H1 (cell line): ENCODE measurements around the gene NAV2.

Experiments
- BRCA1 ChIP-seq: IDR thresholded peaks from 2 replicates; pipeline ENCODE4 v1.6.1; 2012; ENCODE audit warnings: low read depth, low read length, improper control_type of control experiment
- CTCF ChIP-seq, 3 experiments: IDR thresholded peaks; 1 replicate in 2 of 3; 2 replicates in 1 of 3; pipeline versions ENCODE4 v1.5.1 to v1.6.1; 2011; ENCODE audit warnings: low read length in 3 of 3, mild to moderate bottlenecking in 3 of 3, inconsistent platforms in 2 of 3, low read depth in 1 of 3, moderate library complexity in 1 of 3; ENCODE audit not compliant: insufficient read depth in 1 of 3; ENCODE audit errors: control extremely low read depth in 1 of 3
- EP300 ChIP-seq, 2 experiments: IDR thresholded peaks; 1 replicate in 1 of 2; 2 replicates in 1 of 2; pipeline ENCODE4 v1.6.1; 2011 to 2012; ENCODE audit warnings: low read depth in 2 of 2, low read length in 2 of 2, mild to moderate bottlenecking in 2 of 2, borderline replicate concordance in 1 of 2, inconsistent platforms in 1 of 2, moderate library complexity in 1 of 2
- EZH2 ChIP-seq: fragments of 200-600 bp; sonication (generic); IDR thresholded peaks from 2 replicates; pipeline ENCODE4 v1.7.1; 2012; ENCODE audit warnings: low read depth, mild to moderate bottlenecking, moderate library complexity, low read length, inconsistent platforms; ENCODE audit not compliant: severe bottlenecking
- HDAC6 ChIP-seq: IDR thresholded peaks from one replicate; pipeline ENCODE4 v1.7.1; 2012; ENCODE audit warnings: low read depth, mild to moderate bottlenecking, inconsistent platforms, low read length, moderate library complexity
- MAX ChIP-seq: IDR thresholded peaks from 2 replicates; pipeline ENCODE4 v1.6.1; 2012; ENCODE audit warnings: inconsistent platforms
- POLR2A ChIP-seq, 2 experiments: IDR thresholded peaks; 1 replicate in 1 of 2; 2 replicates in 1 of 2; pipeline ENCODE4 v1.6.1; 2011; ENCODE audit warnings: low read depth in 2 of 2, low read length in 2 of 2, mild to moderate bottlenecking in 2 of 2; ENCODE audit errors: control extremely low read depth in 1 of 2
- RFX5 ChIP-seq: IDR thresholded peaks from 2 replicates; pipeline ENCODE4 v1.6.1; 2011; ENCODE audit warnings: low read depth, low read length, improper control_type of control experiment, borderline replicate concordance
- SRF ChIP-seq: IDR thresholded peaks from 2 replicates; pipeline ENCODE4 v1.6.1; 2011; ENCODE audit warnings: mild to moderate bottlenecking, low read depth, low read length, moderate library complexity
- USF2 ChIP-seq: IDR thresholded peaks from 2 replicates; pipeline ENCODE4 v1.6.1; 2011; ENCODE audit warnings: low read length, improper control_type of control experiment

- no peak for TF ChIP-seq BRCA1
- TF ChIP-seq USF2: no peak
- peak; percentile 19 to 54 (median 43); a peak in 3 of 4 replicates for TF ChIP-seq CTCF (IDR thresholded peaks at IDR 0.05; ENCODE audit: control extremely low read depth in 1 of 3, insufficient read depth in 1 of 3, low read depth in 1 of 3, low read length in 3 of 3)
- TF ChIP-seq MAX: no peak
- no peak for TF ChIP-seq EP300 (IDR thresholded peaks at IDR 0.05; ENCODE audit: borderline replicate concordance in 1 of 2, low read depth in 2 of 2, low read length in 2 of 2)
- TF ChIP-seq RFX5: no peak
- no peak for TF ChIP-seq SRF
- TF ChIP-seq EZH2: no peak
- no peak for TF ChIP-seq POLR2A (IDR thresholded peaks at IDR 0.05; ENCODE audit: control extremely low read depth in 1 of 2, low read depth in 2 of 2, low read length in 2 of 2)
- no peak for TF ChIP-seq HDAC6
Observed at GRCh38 chr11:19739872-19740271, 27.2 kb downstream of the NAV2 start.
